AG04450 (cell line): Measurements from ENCODE around the gene ALDH3B2. TPM values are rescaled to one million over a fixed set of nuclear protein-coding genes. Genes with fewer than 3 reads are reported as not detected.
"Not testable (repeated sequence)": the region's sequence is repeated elsewhere in the genome, so short reads cannot be mapped to it uniquely, and the experiment has no call there.

Experiments used
- CTCF ChIA-PET: fragments of 300-600, 350-600 bp; formaldehyde crosslinking; extraction: SDS; loops from one replicate; lab custom pipeline; 2022; ENCODE audit warnings: antibody characterized with exemption, inconsistent platforms; lab: Charles Lee
- POLR2A ChIA-PET: fragments of 350-600 bp; formaldehyde crosslinking; extraction: SDS; loops from one replicate; lab custom pipeline; 2021; ENCODE audit warnings: antibody characterized with exemption, inconsistent platforms; lab: Yijun Ruan, JAX
- DNase-seq: peaks from one replicate; pipeline ENCODE4 v3.0.0-alpha.2; 2011; ENCODE audit warnings: low read depth, low spot score
- H3K27ac ChIP-seq: one replicate; pipeline ENCODE4 v1.5.1; 2012; ENCODE audit warnings: low read depth, low read length, control low read depth
- H3K27me3 ChIP-seq: one replicate; pipeline ENCODE4 v1.6.0; 2012; ENCODE audit warnings: low read length; ENCODE audit not compliant: control insufficient read depth, insufficient read depth
- H3K4me3 ChIP-seq: 2 replicates; pipeline ENCODE4 v1.5.1; 2011; ENCODE audit warnings: mild to moderate bottlenecking, low read depth, low read length, control low read depth
- H3K9me3 ChIP-seq: 2 replicates; pipeline ENCODE4 v1.5.1; 2012; ENCODE audit warnings: low read length; ENCODE audit not compliant: control insufficient read depth, insufficient read depth
- polyA minus RNA-seq: library from RNA; depleted of rRNA, polyadenylated mRNA; stranded (reverse); fragments of >200 nt; gene quantifications from 2 replicates; pipeline ENCODE4 v1.2.3, GENCODE V29; 2011; rRNA and poly(A)+ RNA removed
- polyA plus RNA-seq: library from polyadenylated mRNA; depleted of rRNA; stranded (reverse); fragments of >200 nt; gene quantifications from 2 replicates; pipeline ENCODE4 v1.2.3, GENCODE V29; 2011; rRNA removed
- TF ChIP-seq, protein P1 (sequence below): IDR thresholded peaks from 2 replicates; pipeline ENCODE4 v1.5.1; 2011; ENCODE audit warnings: low read depth, low read length, control low read depth, inconsistent platforms

The ALDH3B2 gene, protein sequence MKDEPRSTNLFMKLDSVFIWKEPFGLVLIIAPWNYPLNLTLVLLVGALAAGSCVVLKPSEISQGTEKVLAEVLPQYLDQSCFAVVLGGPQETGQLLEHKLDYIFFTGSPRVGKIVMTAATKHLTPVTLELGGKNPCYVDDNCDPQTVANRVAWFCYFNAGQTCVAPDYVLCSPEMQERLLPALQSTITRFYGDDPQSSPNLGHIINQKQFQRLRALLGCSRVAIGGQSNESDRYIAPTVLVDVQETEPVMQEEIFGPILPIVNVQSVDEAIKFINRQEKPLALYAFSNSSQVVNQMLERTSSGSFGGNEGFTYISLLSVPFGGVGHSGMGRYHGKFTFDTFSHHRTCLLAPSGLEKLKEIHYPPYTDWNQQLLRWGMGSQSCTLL
- not detected in 2 replicates for polyA plus RNA-seq
- not detected in 2 replicates for polyA minus RNA-seq

DNA sequence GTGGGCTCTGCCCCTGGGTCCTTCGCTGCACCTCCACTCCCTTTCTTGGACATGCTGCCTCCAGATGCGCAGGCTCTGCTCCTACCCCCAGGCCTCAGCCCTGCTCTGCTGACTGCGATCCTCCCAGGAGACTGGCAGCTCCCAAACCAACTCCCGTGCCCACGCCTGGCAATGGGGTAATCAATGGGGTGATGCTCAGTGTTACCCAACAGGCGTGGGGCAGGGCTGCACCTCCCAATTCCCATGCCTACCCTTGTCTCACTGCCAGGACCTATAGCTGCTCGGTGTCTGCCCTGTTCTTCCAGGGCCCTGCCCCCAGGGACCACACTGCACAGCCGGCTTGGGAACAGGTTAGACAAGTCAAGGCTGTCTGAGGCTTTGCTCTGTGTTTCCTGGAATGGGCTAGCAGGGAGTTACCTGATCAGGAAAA, at the start of gene ALDH3B2:
ALDH3B2 (minus strand) TSS at position 182 of the 430 bp plus-strand sequence. CDS start 7,688 bp downstream, outside the sequence.
- Histone ChIP-seq H3K9me3 (no peaks in the 10 kb centered on the region; the same call in none of the 2 replicates), H3K27me3 (peaks cover 13% of the 10 kb centered on the region), H3K27ac (no peak within 1 kb of the TSS), H3K4me3 (no peak within 1 kb of the TSS)
- ChIA-PET CTCF (no interaction called here), POLR2A (no interaction called here)
- TF ChIP-seq, protein P1, sequence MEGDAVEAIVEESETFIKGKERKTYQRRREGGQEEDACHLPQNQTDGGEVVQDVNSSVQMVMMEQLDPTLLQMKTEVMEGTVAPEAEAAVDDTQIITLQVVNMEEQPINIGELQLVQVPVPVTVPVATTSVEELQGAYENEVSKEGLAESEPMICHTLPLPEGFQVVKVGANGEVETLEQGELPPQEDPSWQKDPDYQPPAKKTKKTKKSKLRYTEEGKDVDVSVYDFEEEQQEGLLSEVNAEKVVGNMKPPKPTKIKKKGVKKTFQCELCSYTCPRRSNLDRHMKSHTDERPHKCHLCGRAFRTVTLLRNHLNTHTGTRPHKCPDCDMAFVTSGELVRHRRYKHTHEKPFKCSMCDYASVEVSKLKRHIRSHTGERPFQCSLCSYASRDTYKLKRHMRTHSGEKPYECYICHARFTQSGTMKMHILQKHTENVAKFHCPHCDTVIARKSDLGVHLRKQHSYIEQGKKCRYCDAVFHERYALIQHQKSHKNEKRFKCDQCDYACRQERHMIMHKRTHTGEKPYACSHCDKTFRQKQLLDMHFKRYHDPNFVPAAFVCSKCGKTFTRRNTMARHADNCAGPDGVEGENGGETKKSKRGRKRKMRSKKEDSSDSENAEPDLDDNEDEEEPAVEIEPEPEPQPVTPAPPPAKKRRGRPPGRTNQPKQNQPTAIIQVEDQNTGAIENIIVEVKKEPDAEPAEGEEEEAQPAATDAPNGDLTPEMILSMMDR: no peak
- DNase-seq: no peak

DNA sequence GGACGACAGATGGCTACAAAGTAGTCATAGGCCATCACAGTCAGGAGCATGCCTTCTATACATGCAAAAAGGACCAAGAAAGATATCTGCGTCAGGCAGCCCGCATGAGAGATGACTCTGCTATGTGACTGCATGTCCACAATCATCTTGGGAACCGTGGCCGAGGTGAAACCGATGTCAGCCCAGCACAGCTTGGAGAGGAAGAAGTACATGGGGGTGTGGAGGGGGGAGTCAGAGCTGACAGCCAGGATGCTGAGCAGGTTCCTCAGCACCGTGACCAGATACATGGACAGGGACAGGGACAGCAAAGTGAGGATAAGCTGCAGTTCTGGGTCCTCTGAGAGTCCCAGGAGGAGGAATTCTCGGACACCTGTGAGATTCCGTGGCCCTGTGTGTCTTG, 48.6 kb upstream of the ALDH3B2 start:
- DNase-seq, CTCF ChIA-PET, POLR2A ChIA-PET, H3K27me3 ChIP-seq, H3K9me3 ChIP-seq, H3K4me3 ChIP-seq, H3K27ac ChIP-seq: not testable (repeated sequence)

DNA sequence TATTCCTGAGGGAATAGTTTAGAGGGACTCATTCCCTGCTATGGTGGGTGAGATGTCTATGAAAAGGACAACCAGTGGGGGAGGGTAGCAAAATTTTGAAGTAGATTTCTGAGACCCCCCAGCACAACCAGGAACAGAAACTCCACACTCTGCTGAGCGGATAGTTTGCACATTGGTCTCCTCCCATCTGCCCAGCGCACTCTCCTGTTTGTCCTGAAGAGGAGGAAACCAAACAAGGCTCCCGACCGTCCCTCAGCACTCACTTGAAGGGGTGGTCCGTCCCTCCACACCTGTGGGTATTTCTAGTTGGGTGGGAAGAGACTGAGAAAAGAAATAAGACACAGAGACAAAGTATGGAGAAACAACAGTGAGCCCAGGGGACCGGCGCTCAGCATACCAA, 41.8 kb upstream of the ALDH3B2 start:
- H3K27me3 ChIP-seq, POLR2A ChIA-PET, H3K4me3 ChIP-seq, H3K9me3 ChIP-seq, H3K27ac ChIP-seq, DNase-seq, CTCF ChIA-PET: not testable (repeated sequence)

DNA sequence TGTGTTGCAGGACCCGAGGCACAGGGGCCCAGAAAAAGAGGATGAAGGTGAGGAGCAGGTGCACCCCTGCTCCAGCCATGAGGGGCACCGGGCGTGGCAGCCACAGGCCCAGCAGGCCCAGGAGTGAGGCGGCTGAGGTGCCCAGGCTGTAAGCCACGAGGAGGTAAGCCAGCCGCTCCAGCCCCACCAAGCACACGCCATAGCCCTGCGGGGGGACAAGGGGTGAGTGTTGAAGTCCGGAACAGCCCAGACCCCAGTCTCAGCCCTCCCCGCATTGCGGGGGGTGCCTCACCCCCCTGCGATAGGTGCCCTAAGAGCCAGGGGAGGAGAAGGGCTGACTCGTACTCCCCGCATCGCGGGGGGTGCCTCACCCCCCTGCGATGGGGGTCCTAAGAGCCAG, 41.4 kb upstream of the ALDH3B2 start:
- CTCF ChIA-PET, DNase-seq, H3K27me3 ChIP-seq, H3K4me3 ChIP-seq, H3K9me3 ChIP-seq, H3K27ac ChIP-seq, POLR2A ChIA-PET: not testable (repeated sequence)

DNA sequence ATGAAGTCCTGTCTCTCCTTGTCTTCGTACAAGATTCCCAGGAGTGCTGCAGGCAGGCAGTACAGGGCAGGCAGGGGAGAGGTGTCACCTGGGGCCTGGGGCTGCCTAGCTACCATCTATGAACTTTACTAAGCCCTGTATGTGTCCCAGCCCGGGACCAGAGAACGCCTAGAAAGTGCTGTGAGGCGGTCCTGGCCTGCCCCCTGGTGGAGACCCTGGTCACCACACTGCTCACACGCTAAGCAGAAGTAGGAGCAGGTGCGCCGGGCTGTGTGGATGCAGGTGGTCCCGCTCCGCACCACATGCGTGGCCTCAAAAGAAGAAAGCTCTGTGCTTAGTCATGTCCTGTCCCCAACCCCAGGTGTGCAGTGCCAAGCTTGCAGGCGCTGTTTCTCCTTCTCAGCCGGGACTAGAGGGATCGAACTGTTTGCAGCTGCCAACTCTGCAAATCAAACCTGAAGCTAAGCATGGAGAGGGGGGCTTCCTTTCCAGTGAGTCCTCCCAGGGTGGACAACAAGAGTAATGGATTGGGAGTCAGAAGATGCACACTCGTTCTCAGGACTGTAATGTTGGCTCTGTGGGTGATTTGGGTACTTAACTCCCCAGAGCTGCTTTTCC, 39.6 kb upstream of the ALDH3B2 start:
- TF ChIP-seq, protein P1: peak; percentile 30; the same call in 1 of the 2 replicates
- DNase-seq, H3K27ac ChIP-seq, CTCF ChIA-PET, H3K27me3 ChIP-seq, POLR2A ChIA-PET, H3K4me3 ChIP-seq, H3K9me3 ChIP-seq: not testable (repeated sequence)

DNA sequence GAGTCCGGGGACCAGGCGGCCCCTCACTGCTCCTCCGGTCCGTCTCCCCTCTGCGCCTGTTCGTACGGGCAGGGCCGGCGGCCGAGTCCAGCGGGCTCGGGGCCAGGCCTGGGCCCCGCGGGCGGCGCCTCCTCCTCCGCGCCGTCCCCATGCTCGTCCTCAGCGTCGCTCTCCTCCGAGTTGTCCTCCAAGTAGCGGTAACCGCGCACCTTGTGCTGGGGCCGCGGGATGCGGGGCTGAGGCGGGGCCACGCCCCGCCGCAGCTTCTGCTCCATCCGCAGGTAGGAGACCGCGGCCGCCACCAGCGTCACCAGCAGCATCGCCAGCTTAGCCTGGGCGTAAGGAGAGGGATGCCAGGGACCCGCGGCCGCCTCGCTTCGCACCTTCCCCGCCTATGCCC, 37.3 kb upstream of the ALDH3B2 start:
- H3K27me3 ChIP-seq, H3K9me3 ChIP-seq, POLR2A ChIA-PET, H3K4me3 ChIP-seq, DNase-seq, H3K27ac ChIP-seq, CTCF ChIA-PET: not testable (repeated sequence)

DNA sequence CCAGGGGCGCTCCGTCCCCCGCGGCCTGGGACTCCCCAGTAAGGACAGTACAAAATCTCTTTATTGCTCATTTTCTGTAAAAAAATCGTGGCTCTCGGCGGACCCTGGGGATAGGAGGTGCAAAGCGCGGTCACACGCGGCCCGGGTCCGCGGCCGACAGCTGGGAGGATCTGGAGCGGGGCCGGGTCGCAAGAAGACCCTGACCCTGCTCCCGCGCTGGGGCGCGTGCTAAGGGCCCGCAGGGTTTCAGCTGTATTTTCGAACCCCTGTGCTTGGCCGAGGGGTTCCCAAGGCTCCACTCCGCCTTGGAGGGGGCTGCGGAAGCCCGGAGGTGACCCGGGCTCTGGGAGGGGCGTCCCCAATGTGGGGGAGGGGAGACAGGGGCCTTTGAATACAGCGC, 36.8 kb upstream of the ALDH3B2 start:
- H3K27ac ChIP-seq, H3K4me3 ChIP-seq, H3K27me3 ChIP-seq, POLR2A ChIA-PET, CTCF ChIA-PET, H3K9me3 ChIP-seq, DNase-seq: not testable (repeated sequence)

DNA sequence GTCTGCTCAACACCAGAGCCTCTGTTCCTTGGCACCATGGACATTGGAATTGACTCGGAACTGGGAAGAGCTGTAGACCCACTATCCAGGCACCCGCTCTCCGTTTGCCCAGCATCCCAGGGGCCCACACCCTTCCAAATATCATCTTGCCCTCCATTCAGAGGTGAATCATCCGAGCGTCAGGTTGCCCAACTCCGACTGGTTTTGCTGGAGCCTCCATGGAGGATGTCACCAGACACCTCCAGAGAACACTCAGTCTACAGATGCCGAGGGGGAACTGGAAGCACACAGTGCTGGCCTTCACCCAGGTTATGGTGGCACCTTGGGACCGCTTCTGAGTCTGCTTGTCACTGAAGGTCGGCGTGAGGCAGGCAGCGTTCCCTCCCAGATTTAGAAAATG, 35.4 kb upstream of the ALDH3B2 start:
- H3K9me3 ChIP-seq, H3K4me3 ChIP-seq, POLR2A ChIA-PET, H3K27ac ChIP-seq, H3K27me3 ChIP-seq, DNase-seq, CTCF ChIA-PET: not testable (repeated sequence)
